ENCODE results near the gene CLEC4F.
"Not testable (repeated sequence)": the region's sequence is repeated elsewhere in the genome, so short reads cannot be mapped to it uniquely, and the experiment has no call there.

Gene CLEC4F

DNA sequence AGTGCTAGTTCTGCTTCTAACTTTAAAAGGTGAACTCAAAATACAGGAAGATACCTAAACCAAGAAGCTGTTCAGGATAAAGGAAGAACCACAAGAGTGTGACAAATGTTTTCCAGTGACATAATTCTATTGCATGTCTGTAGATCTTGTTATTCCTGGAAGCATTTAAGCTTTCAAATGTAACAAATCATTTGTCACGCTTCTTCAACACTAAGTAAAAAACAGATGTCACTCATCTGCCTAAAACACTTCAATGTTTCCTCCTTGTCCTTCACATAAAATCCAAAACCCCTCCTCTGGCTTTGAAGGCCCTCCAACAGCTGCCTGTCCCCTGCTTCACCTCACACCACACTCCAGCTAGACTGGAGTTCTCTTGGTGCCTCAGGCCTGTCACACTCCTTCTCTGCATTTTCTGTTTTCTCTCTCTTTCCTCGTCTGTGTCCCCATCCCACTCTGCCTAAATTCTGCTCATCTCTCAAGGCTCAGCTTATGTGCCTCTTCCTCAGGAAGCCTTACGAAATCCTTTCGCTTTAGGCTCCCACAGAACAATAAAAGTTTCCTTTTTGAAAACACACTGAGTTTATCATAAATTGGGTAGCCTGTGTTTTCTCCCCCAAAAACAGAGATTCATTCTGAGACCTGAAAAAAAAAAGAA is 6.4 kb upstream of the CLEC4F start:
- no peak for DNase-seq

DNA sequence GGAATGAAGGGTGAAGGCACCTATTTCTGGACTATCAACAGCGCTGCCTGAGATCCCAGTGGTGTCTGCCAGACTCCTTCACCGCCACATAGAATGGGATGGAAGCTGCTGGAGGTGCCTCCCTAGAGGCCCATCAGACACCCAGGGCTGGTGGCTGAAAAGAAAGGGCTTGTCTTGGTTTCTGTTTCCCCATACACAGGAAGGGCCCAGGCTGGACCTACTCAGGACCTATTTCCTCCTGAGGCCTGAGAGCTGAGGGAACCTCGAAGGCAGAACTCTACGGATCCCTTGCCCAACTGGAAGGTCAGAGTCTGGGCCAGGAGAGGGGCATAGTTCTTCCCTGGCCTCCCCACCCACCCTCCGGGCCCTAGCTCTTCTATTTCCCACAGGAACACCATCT is 2.9 kb upstream of the CLEC4F start:
- no peak for DNase-seq

GRCh38 chr2:70822843-70823242 is 2.4 kb upstream of the CLEC4F start:
- no peak for DNase-seq

GRCh38 chr2:70817284-70817954 is 3.0 kb downstream of the CLEC4F start:
- DNase-seq, result no peak

- no peak for DNase-seq
Measured at GRCh38 chr2:70816726-70817125, 3.7 kb downstream of the CLEC4F start.

DNA sequence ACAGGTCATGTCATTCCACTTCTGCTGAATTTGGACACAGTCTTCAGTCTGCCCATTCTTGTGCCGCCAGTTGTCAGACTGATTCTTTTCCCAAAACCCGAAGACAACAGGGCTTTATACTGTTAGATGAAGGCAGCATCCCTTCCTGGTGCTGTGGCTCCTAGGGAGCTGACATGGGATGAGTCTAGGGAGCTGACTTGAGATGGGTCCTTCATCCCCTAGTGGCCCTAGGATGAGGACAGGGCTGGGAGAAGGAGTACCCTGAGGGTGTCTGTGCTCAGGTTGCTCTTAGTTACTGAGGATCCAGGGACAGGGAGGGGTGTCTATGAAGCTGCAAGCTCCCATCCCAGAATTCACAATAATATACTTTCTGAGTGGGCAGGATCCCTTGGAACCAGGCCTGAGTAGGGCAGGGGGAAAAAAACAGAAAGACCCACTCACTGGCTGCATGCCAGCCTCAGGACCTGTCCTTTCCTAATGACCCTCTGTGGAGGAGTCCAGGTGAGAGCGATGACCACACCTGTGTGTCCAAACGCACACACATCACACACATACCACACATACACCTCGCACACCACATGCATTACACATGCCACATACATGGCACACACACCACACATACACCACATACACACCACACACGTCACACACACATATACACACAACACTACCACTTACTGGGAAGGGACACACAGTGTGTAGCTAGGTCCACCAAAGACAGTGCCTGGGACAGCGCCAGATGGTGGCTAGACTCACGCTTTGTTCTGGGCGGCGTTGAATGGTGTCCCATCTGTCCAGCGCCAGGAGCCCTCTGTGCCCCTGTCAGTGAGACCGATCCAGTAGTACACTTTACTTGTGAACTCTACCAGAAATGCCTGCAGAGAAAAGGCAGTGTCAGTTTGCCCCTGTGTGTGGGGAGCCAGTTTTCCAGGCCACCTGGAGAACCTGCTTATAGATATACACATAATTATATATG is 11.1 kb downstream of the CLEC4F start:
- DNase-seq, result no peak

DNA sequence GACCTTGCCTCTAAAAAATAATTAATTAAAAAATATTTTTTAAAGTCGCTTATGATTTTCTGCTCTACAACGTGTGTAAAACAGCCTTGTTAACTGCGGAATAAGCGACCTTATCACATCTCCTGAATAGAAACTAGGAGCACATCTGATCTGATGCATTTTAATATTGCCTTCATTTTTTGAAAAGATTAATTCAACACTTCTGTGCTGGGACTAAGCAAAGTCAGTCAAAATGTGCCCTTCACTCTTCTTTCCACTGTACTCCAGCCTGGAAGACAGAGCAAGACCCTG is 12.6 kb downstream of the CLEC4F start:
- no peak for DNase-seq

- no peak for DNase-seq
Measured at GRCh38 chr2:70807102-70807827, 13.1 kb downstream of the CLEC4F start.

GRCh38 chr2:70806620-70807019 is 13.8 kb downstream of the CLEC4F start:
- DNase-seq, result no peak

GRCh38 chr2:70806013-70806412 is 14.4 kb downstream of the CLEC4F start:
- no peak for DNase-seq

GRCh38 chr2:70801607-70802263 is 18.7 kb downstream of the CLEC4F start:
- no peak for DNase-seq

DNA sequence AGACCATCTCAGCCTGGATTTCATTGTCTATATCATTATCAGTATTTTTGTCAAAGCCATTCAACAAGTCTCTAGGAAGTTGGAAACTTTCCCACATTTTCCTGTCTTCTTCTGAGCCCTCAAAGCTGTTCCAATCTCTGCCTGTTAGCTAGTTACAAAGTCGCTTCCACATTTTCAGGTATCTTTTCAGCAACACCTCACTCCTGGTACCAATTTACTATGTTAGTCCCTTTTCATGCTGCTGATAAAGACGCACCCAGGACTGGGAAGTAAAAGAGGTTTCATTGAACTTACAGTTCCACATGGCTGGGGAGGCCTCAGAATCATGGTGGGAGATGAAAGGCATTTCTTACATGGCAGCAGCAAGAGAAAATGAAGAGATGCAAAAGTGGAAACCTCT is 20.7 kb downstream of the CLEC4F start:
- DNase-seq, result no peak

DNA sequence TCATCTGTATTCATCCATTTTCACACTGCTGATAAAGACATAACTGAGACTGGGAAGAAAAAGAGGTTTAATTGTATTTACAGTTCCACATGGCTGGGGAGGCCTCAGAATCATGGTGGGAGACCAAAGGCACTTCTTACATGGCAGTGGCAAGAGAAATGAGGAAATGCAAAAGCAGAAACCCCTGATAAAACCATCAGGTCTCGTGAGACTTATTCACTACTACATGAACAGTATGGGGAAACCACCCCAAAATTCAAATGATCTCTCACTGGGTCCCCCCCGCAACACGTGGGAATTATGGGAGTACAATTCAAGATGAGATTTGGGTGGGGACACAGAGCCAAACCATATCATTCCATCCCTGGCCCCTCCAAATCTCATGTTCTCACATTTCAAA is 22.4 kb downstream of the CLEC4F start:
- not testable (repeated sequence) for DNase-seq

- DNase-seq, result no peak
Measured at GRCh38 chr2:70797506-70797905, 22.9 kb downstream of the CLEC4F start.

- DNase-seq, result no peak
Measured at GRCh38 chr2:70796262-70796661, 24.1 kb downstream of the CLEC4F start.

GRCh38 chr2:70795164-70795995 is 25.0 kb downstream of the CLEC4F start:
- DNase-seq, result no peak

DNA sequence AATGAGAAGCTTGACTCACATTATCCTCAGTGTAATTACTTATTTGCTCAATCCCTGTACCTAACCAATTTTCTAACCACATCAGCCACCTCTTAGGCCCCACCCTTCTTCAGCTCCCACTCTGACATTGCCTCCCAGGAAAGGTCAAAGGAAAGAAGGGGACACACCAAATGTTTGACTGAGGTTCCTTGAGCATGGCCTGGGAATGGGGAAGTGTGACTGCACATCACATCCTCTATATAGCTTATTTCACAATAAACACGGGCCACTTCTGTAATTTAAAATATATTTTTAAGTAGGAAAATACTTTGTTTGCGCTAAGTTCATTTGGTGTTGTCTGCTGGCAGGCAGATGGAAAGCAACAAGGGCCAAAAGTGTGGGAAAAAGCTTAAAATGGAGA is 26.9 kb downstream of the CLEC4F start:
- DNase-seq, result no peak

DNA sequence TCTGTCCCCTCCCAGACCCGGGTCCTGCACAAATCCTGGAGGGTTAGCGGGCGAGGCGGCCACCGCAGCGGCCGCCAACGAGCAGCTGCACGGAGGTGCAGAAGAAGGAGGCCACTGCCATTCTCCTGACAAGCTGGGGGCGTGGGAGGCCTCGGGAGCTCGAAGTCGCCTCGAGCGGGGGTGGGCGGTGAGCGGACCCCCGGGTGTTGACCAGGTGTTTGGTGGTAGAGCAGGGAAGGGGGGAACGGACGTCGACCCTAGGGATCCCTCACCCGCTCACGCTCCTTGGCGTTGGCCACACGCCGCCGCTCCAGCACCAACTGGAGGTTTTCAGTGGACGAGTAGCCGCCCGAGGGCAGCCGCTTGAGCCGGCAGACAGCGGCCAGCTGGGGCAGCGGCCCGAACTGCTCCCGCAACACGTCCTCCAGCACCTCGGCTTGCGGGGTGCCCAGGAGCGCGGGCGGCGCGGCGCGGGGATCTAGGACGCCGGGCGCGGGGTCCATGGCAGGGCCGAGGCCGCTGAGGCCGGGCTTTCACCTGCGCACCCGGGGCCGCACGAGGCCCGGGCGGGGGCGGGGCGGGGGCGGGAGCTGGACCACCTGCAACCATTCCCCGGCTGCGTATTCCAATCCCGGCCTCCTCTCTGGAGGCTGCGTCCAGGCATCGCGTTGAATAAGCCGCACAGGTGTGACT is 30.1 kb downstream of the CLEC4F start, which contains the start of gene FIGLA:
Gene FIGLA, minus strand, starts transcription at position 508 of the 693 bp plus-strand sequence. Its CDS starts 5 bp downstream, at position 503.
- DNase-seq, result no peak

DNA sequence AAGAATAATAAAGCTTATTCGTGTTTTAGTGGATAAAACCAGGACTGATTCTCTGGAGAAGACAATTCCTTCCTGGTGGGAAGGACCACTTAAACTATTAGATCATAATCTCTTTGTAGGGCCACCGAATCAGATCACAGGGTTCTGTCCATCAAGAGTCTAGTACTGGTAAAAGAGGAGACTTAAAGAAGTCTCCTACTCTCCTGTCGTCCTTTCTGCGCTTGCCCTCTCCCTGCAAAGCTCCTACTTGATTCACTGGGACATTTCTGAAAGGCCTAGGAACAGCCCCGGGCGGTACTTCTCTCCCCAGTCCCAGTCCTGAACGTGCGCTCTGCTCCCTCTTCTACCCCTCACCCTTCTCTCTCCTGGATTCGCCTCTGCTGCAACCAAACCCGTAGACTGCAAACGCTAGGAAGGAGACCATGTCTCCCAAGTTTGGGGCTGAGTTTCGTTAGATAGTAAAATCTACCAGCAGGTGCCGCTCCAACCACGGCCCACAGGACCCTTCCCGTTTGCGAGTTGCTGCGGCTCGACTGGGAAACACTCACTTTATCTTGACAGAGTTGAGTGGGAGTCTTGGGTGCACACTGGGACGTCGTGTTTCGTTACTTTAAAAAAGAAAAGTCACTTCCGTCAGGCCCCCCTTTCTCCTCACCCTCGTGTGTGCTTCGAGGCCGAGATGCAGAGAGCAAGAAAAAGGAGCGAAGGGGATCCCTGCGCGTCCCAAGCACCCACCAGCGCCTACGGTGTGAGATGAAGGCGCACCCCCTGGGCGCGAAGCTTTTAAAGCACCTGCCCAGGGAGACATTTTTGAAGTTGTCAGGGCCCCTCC is 30.9 kb downstream of the CLEC4F start:
- DNase-seq, result peak; percentile 24
